ENCODE results near the gene BCAR3. TPM values are rescaled to one million over a fixed set of nuclear protein-coding genes. Genes with fewer than 3 reads are reported as not detected.

The BCAR3 gene
- total RNA-seq, 1 donor from 2014 or later: 59.5 TPM

DNA sequence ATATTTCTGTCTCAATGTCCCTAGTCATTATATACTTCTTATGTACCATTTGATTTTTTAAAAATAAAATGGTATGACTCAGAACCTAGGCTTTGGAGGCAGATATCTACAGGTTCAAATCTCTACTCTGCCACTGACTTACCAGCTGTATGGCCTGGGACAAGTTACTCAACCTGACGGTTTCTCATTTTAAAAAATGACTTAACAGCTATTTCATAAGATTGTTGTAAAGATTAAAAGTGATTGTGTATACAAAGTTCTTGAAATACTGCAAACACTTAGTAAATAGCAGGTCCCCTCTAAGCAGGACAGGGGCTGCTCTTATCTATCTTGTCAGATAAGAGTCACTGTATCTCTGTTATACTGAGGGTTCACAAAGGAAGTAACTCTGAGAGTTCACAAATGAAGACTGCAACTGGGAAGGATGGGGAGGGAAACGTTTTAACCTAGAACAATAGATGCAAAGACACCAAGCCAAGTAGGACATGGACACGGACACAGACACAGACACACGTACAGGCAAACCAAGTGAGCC lies 2.6 kb downstream of the BCAR3 start:
- no peak for ATAC-seq (ENCODE audit: low read depth)
- intact Hi-C loops (cut with micrococcal nuclease): no loop called here
- TF ChIP-seq CTCF (IDR thresholded peaks at IDR 0.05): no peak
- H3K4me3 Mint-ChIP-seq: peak overlapping the region; percentile 99
- H3K27ac Mint-ChIP-seq: no peak overlapping the region
- H3K9me3 Mint-ChIP-seq: no peaks in the 10 kb centered on the region
- DNase-seq: no peak
- peaks cover 48% of the 10 kb centered on the region for H3K36me3 Mint-ChIP-seq (ENCODE audit: low read depth)
- CTCF ChIA-PET: interaction anchor here (0.6 to 6.6 kb wide), 4 partner anchors 37 to 135 kb away, joined by 3 to 49 read pairs (median 15); no protein-coding TSS in a partner anchor
- POLR2A ChIA-PET: interaction anchor here (1.0 to 1.6 kb wide), 3 partner anchors 17 to 37 kb away, joined by 3 to 4 read pairs (median 3); no protein-coding TSS in a partner anchor
- H3K4me1 Mint-ChIP-seq: peaks cover 65% of the 10 kb centered on the region
- no peaks in the 10 kb centered on the region for H3K27me3 Mint-ChIP-seq

DNA sequence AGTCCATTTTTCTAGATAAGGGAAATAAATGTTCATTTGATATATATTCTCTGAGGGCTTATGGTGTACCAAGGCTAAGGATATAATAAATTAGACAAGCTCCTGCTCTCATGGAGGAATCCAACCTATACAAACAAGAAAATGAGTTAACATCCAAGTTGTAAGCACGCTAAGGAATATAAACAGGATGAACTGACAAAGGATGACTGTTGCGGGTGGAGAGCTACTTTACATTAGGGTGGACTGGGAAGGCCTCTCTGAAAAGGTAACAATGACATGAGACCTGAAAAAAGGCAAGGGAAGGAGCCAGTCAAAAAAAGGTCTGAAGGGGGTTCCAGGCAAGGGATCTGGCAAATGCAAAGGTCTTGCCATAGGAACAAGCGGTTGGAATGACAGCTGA lies 3.1 kb downstream of the BCAR3 start:
- H3K4me1 Mint-ChIP-seq: peaks cover 63% of the 10 kb centered on the region
- no peaks in the 10 kb centered on the region for H3K27me3 Mint-ChIP-seq
- no peaks in the 10 kb centered on the region for H3K9me3 Mint-ChIP-seq
- TF ChIP-seq CTCF (IDR thresholded peaks at IDR 0.05): no peak
- POLR2A ChIA-PET: interaction anchor here (1.0 to 1.6 kb wide), 3 partner anchors 17 to 36 kb away, joined by 3 to 4 read pairs (median 3); no protein-coding TSS in a partner anchor
- peaks cover 53% of the 10 kb centered on the region for H3K36me3 Mint-ChIP-seq (ENCODE audit: low read depth)
- no peak for DNase-seq
- H3K27ac Mint-ChIP-seq: no peak overlapping the region
- ATAC-seq (ENCODE audit: low read depth): no peak
- CTCF ChIA-PET: interaction anchor here (0.8 to 6.6 kb wide), 3 partner anchors 48 to 136 kb away, joined by 3 to 49 read pairs (median 27); no protein-coding TSS in a partner anchor
- intact Hi-C loops (cut with micrococcal nuclease): no loop called here
- no peak overlapping the region for H3K4me3 Mint-ChIP-seq

GRCh38 chr1:93677729-93678128 lies 3.9 kb downstream of the BCAR3 start:
- H3K9me3 Mint-ChIP-seq: no peaks in the 10 kb centered on the region
- intact Hi-C loops (cut with micrococcal nuclease): no loop called here
- no peak for DNase-seq
- H3K27ac Mint-ChIP-seq: peak overlapping the region; percentile 5
- TF ChIP-seq CTCF (IDR thresholded peaks at IDR 0.05): no peak
- peaks cover 62% of the 10 kb centered on the region for H3K4me1 Mint-ChIP-seq
- ATAC-seq (ENCODE audit: low read depth): no peak
- ChIA-PET POLR2A (interaction anchor here (1.6 kb wide), 1 partner anchor 16 kb away, joined by 3 read pairs; no protein-coding TSS in a partner anchor), CTCF (interaction anchor here (3.6 to 6.6 kb wide), 2 partner anchors 47 to 136 kb away, joined by 27 to 49 read pairs; no protein-coding TSS in a partner anchor)
- no peak overlapping the region for H3K4me3 Mint-ChIP-seq
- no peaks in the 10 kb centered on the region for H3K27me3 Mint-ChIP-seq
- peaks cover 61% of the 10 kb centered on the region for H3K36me3 Mint-ChIP-seq (ENCODE audit: low read depth)

DNA sequence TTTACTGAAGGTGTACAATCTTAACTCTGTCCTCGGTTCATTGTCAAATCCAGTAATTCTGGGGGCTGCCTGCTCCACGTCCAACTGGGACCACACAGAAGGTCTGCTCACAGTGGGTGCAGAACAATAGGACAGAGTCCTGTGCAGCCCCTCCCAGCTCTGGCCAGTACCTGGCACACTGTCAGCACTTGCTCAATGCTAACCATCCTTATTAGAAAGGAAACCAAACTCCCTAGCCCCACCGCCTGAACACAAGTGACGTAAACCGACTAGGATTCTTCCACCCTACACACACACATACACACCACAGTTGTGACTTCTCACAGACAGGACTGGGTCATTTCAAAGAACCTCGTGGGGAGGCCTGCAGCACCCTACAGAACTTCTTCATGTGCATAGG lies 5.2 kb downstream of the BCAR3 start:
- Mint-ChIP-seq H3K4me3 (no peak overlapping the region), H3K4me1 (peaks cover 63% of the 10 kb centered on the region), H3K9me3 (no peaks in the 10 kb centered on the region), H3K27me3 (no peaks in the 10 kb centered on the region), H3K36me3 (ENCODE audit: low read depth) (peaks cover 68% of the 10 kb centered on the region), H3K27ac (no peak overlapping the region)
- POLR2A ChIA-PET: no interaction called here
- DNase-seq (no peak), ATAC-seq (ENCODE audit: low read depth) (no peak)
- CTCF ChIA-PET: interaction anchor here (1.7 kb wide), 1 partner anchor 137 kb away, joined by 5 read pairs; no protein-coding TSS in a partner anchor
- intact Hi-C loops (cut with micrococcal nuclease): no loop called here
- no peak for TF ChIP-seq CTCF (IDR thresholded peaks at IDR 0.05)

GRCh38 chr1:93675931-93676330 lies 5.7 kb downstream of the BCAR3 start:
- H3K27me3 Mint-ChIP-seq: no peaks in the 10 kb centered on the region
- H3K36me3 Mint-ChIP-seq (ENCODE audit: low read depth): peaks cover 72% of the 10 kb centered on the region
- peaks cover 63% of the 10 kb centered on the region for H3K4me1 Mint-ChIP-seq
- TF ChIP-seq CTCF (IDR thresholded peaks at IDR 0.05): no peak
- intact Hi-C loops (cut with micrococcal nuclease): no loop called here
- POLR2A ChIA-PET: no interaction called here
- no peak overlapping the region for H3K4me3 Mint-ChIP-seq
- H3K9me3 Mint-ChIP-seq: no peaks in the 10 kb centered on the region
- DNase-seq: no peak
- CTCF ChIA-PET: interaction anchor here (1.7 kb wide), 1 partner anchor 137 kb away, joined by 5 read pairs; no protein-coding TSS in a partner anchor
- ATAC-seq (ENCODE audit: low read depth): no peak
- H3K27ac Mint-ChIP-seq: no peak overlapping the region

Measured in activated B cell treated with CpG ODN at 0.5 μM for 24 hours (primary cell).